Tibial nerve (tissue), 3 donors: ENCODE data around the gene SLC38A7.

Experiments
- CTCF ChIP-seq, 5 experiments: fragments of 200-600 bp in 3 of 5; fragments of 450-650 bp in 2 of 5; sonication (generic) in 3 of 5; IDR thresholded peaks; one replicate each; pipeline ENCODE4 v1.5.1; 2016 to 2019; ENCODE audit warnings: antibody characterized with exemption in 5 of 5, mild to moderate bottlenecking in 3 of 5, moderate library complexity in 2 of 5
- POLR2A ChIP-seq, 2 donors: fragments of 450-650 bp; IDR thresholded peaks; one replicate each; pipeline ENCODE4 v1.6.1; 2017; ENCODE audit warnings: antibody characterized with exemption in 2 of 2, mild to moderate bottlenecking in 2 of 2, moderate library complexity in 2 of 2

- TF ChIP-seq CTCF (IDR thresholded peaks at IDR 0.05) (no peak), POLR2A (IDR thresholded peaks at IDR 0.05) (no peak)
Observed at GRCh38 chr16:58654560-58655214, 29.9 kb downstream of the SLC38A7 start.
